Eye (tissue), 1 donor: ENCODE measurements around the gene CAMKK2.
"Not testable (repeated sequence)": the region's sequence is repeated elsewhere in the genome, so short reads cannot be mapped to it uniquely, and the experiment has no call there.

Experiments used
- DNase-seq: peaks from one replicate; pipeline ENCODE4 v3.0.0-alpha.2; 2015

The CAMKK2 gene

GRCh38 chr12:121278169-121279070 is 18.1 kb downstream of the CAMKK2 start:
- no peak for DNase-seq

GRCh38 chr12:121277374-121277759 is 19.1 kb downstream of the CAMKK2 start:
- DNase-seq, result no peak

GRCh38 chr12:121274036-121274763 is 22.3 kb downstream of the CAMKK2 start:
- DNase-seq, result no peak

GRCh38 chr12:121273364-121273896 is 23.1 kb downstream of the CAMKK2 start:
- DNase-seq, result no peak

GRCh38 chr12:121267822-121268221 is 28.7 kb downstream of the CAMKK2 start:
- DNase-seq, result no peak

GRCh38 chr12:121264951-121265515 is 31.5 kb downstream of the CAMKK2 start:
- DNase-seq, result no peak

GRCh38 chr12:121264135-121264534 is 32.4 kb downstream of the CAMKK2 start:
- DNase-seq, result no peak

- DNase-seq, result no peak
Measured at GRCh38 chr12:121263206-121263935, 33.1 kb downstream of the CAMKK2 start.

- DNase-seq, result no peak
Measured at GRCh38 chr12:121261398-121261797, 35.1 kb downstream of the CAMKK2 start.

GRCh38 chr12:121260091-121260490 is 36.4 kb downstream of the CAMKK2 start:
- DNase-seq, result no peak

GRCh38 chr12:121259074-121259473 is 37.4 kb downstream of the CAMKK2 start:
- no peak for DNase-seq

GRCh38 chr12:121257704-121258449 is 38.6 kb downstream of the CAMKK2 start:
- not testable (repeated sequence) for DNase-seq

GRCh38 chr12:121255433-121255832 is 41.1 kb downstream of the CAMKK2 start:
- peak; percentile 56 for DNase-seq

GRCh38 chr12:121253638-121254335 is 42.7 kb downstream of the CAMKK2 start:
- DNase-seq, result no peak

- DNase-seq, result no peak
Measured at GRCh38 chr12:121252712-121253345, 43.7 kb downstream of the CAMKK2 start.

GRCh38 chr12:121251838-121252237 is 44.7 kb downstream of the CAMKK2 start:
- DNase-seq, result no peak

- no peak for DNase-seq
Measured at GRCh38 chr12:121250359-121250758, 46.1 kb downstream of the CAMKK2 start.

GRCh38 chr12:121248622-121249021 is 47.9 kb downstream of the CAMKK2 start:
- no peak for DNase-seq

GRCh38 chr12:121246893-121247557 is 49.5 kb downstream of the CAMKK2 start:
- DNase-seq, result no peak

- DNase-seq, result no peak
Measured at GRCh38 chr12:121245951-121246350, 50.6 kb downstream of the CAMKK2 start.
